Thoracic aorta (tissue), 2 donors: Measurements from ENCODE around the gene U2AF1L4. TPM values are rescaled to one million over a fixed set of nuclear protein-coding genes. Genes with fewer than 3 reads are reported as not detected.
A peak's percentile ranks its signal among the peaks of the same experiment; 100 is the strongest.

Experiments
- ATAC-seq: fragments of 150-250 bp; one replicate; pipeline ENCODE4 v1.8.0; 2017; ENCODE audit warnings: low read depth; ENCODE audit not compliant: insufficient number of reproducible peaks, low FRiP score
- DNase-seq: peaks from one replicate; pipeline ENCODE4 v3.0.0-alpha.2; 2020; ENCODE audit warnings: low spot score
- H3K27ac ChIP-seq, 2 donors: fragments of 200-600 bp; sonication (generic); 1 replicate in 1 of 2; 2 replicates in 1 of 2; pipeline ENCODE4 v1.5.1; 2016; ENCODE audit warnings: mild to moderate bottlenecking in 2 of 2, moderate library complexity in 2 of 2
- H3K27me3 ChIP-seq: fragments of 200-600 bp; sonication (generic); replicated peaks from 2 replicates; pipeline ENCODE4 v1.6.0; 2016; ENCODE audit warnings: mild to moderate bottlenecking; ENCODE audit not compliant: insufficient read depth
- H3K36me3 ChIP-seq: fragments of 200-600 bp; sonication (generic); one replicate; pipeline ENCODE4 v1.5.1; 2016
- H3K4me1 ChIP-seq, 2 donors: fragments of 200-600 bp; sonication (generic); 1 replicate in 1 of 2; 2 replicates in 1 of 2; pipeline versions ENCODE4 v1.5.1 to v1.6.0; 2016; ENCODE audit warnings: low read depth in 2 of 2, mild to moderate bottlenecking in 1 of 2; ENCODE audit not compliant: control insufficient read depth in 1 of 2
- H3K4me3 ChIP-seq: fragments of 200-600 bp; sonication (generic); 2 replicates; pipeline ENCODE4 v1.5.1; 2016; ENCODE audit warnings: mild to moderate bottlenecking
- H3K9me3 ChIP-seq: fragments of 200-600 bp; sonication (generic); 2 replicates; pipeline ENCODE4 v1.5.1; 2016
- total RNA-seq, 2 donors: library from RNA; depleted of rRNA; stranded (reverse); fragments of >200 nt; gene quantifications; one replicate each; pipeline versions ENCODE4 v1.1.0 to v1.2.3, GENCODE V29; 2016
- TF ChIP-seq, protein P1 (sequence below): fragments of 200-600 bp; sonication (generic); IDR thresholded peaks from one replicate; pipeline ENCODE4 v1.5.1; 2019; ENCODE audit warnings: antibody characterized with exemption

Gene U2AF1L4
- total RNA-seq, 2 donors from 2014 or later = 34.4 to 42.6 TPM

DNA sequence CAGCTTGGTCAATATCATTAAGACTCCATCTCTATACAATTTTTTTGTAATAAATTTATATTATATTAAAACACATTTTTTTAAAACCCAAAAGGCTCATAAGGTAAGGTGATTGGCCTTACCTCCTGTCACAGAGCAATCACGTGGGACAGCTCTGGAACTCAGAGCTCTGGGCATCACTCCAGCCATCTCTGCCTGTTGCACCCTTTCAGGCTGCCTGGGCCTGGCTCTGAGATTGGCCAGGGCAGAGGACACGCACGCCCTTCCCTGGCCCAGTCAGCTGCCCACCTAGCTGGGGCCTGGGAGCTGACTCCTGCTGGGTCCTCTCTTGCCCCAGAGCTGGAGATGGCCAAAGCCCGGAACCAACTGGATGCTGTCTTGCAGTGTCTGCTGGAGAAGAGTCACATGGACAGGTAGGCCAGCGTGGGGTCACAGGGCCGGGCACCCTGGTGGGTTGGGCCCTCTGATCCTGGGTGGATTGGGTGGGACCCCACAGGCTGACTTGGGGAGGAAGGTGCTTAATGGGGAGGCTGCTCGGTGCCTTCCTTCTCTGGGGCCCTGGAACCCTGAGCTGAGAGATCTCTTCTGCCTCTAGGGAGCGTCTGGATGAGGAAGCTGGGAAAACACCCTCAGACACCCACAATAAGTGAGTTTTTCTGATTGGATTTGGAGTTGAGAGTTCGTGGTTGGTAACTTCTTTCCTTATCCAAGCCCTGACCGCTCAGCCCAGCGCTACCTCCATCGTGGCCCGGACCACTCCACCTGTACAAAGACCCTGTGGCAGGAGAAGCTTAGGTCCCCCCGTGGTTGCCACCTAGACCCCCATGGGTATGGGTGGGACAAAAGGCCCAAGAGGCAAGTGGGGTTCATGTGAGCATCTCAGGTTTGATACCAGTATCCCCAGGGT is 6.9 kb upstream of the U2AF1L4 start:
- ATAC-seq (no peak), DNase-seq (no peak)
- TF ChIP-seq, protein P1, sequence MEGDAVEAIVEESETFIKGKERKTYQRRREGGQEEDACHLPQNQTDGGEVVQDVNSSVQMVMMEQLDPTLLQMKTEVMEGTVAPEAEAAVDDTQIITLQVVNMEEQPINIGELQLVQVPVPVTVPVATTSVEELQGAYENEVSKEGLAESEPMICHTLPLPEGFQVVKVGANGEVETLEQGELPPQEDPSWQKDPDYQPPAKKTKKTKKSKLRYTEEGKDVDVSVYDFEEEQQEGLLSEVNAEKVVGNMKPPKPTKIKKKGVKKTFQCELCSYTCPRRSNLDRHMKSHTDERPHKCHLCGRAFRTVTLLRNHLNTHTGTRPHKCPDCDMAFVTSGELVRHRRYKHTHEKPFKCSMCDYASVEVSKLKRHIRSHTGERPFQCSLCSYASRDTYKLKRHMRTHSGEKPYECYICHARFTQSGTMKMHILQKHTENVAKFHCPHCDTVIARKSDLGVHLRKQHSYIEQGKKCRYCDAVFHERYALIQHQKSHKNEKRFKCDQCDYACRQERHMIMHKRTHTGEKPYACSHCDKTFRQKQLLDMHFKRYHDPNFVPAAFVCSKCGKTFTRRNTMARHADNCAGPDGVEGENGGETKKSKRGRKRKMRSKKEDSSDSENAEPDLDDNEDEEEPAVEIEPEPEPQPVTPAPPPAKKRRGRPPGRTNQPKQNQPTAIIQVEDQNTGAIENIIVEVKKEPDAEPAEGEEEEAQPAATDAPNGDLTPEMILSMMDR = no peak
- no peak overlapping the region for H3K4me3 ChIP-seq
- peaks cover 21 to 51% of the 10 kb centered on the region in 2 donors for H3K4me1 ChIP-seq
- no peaks in the 10 kb centered on the region for H3K9me3 ChIP-seq
- no peaks in the 10 kb centered on the region for H3K27me3 ChIP-seq
- peaks cover 19% of the 10 kb centered on the region for H3K36me3 ChIP-seq
- no peak overlapping the region for H3K27ac ChIP-seq

DNA sequence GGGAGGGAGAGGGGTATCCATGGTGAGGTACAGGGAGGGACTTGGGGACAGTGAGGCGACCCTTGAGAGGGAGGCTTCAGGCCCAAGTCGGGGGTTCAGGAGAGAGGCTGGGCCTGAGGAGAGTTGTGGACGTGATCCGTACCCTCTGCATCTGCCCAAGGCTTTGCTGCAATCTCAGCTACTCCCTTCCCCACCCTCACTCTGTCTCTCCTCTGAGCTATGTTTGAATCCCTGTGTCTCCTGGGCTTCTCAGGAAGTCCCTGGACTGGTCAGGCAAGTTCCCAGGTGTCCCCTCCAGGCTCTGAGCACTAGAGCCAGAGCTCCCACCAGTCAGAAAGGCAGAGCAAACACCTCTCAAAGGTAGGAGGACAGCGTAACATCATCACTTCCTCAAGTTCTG is 4.9 kb upstream of the U2AF1L4 start:
- no peak overlapping the region for H3K27ac ChIP-seq
- H3K9me3 ChIP-seq = no peaks in the 10 kb centered on the region
- TF ChIP-seq, protein P1 = no peak
- peaks cover 19% of the 10 kb centered on the region for H3K36me3 ChIP-seq
- H3K4me1 ChIP-seq = peaks cover 26 to 45% of the 10 kb centered on the region in 2 donors
- H3K4me3 ChIP-seq = no peak overlapping the region
- DNase-seq = no peak
- no peaks in the 10 kb centered on the region for H3K27me3 ChIP-seq
- no peak for ATAC-seq

GRCh38 chr19:35748106-35749020 is 3.1 kb upstream of the U2AF1L4 start, which contains the start of gene LIN37:
LIN37 (plus strand) TSS chr19:35748576; CDS start chr19:35748725, 149 bp downstream.
- Histone ChIP-seq H3K4me1 (peaks cover 31 to 45% of the 10 kb centered on the region in 2 donors), H3K27ac (peak within 1 kb of the TSS; percentile 71 to 83), H3K36me3 (peaks cover 12% of the 10 kb centered on the region), H3K27me3 (no peaks in the 10 kb centered on the region), H3K9me3 (no peaks in the 10 kb centered on the region), H3K4me3 (peak within 1 kb of the TSS; percentile 97)
- ATAC-seq = peak; percentile 93
- DNase-seq = peak; percentile 99
- TF ChIP-seq, protein P1 = no peak

- Histone ChIP-seq H3K27ac (peak overlapping the region in 1 of 2 donors; percentile 99), H3K27me3 (no peaks in the 10 kb centered on the region), H3K4me1 (peaks cover 31 to 45% of the 10 kb centered on the region in 2 donors), H3K4me3 (peak overlapping the region; percentile 91), H3K36me3 (peaks cover 4% of the 10 kb centered on the region), H3K9me3 (no peaks in the 10 kb centered on the region)
- TF ChIP-seq, protein P1 = no peak
- DNase-seq (no peak), ATAC-seq (no peak)
Measured at GRCh38 chr19:35746531-35746930, 1.3 kb upstream of the U2AF1L4 start.

DNA sequence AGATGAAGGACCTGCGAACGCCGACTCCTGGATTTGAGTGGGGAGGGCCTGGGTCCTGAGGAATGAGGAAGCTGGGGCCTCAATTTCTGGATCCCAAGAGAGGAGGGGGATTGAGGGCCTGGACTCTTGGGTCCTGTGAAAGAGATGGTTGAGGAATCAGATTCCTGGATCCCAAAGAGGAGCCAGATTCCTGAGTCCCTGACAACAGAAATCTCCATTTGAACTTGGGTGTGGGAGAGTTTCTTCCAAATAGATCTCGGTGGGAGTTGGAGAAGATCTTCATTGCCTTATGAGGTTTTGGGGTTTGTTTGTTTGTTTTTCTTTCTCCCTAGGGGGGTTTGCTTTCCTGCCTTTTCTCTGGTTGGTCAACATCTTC is 857 bp upstream of the U2AF1L4 start:
- TF ChIP-seq, protein P1 = no peak
- peak overlapping the region; percentile 99 to 100 for H3K27ac ChIP-seq
- DNase-seq (no peak), ATAC-seq (no peak)
- H3K36me3 ChIP-seq = peaks cover 4% of the 10 kb centered on the region
- H3K9me3 ChIP-seq = no peaks in the 10 kb centered on the region
- peak overlapping the region; percentile 91 for H3K4me3 ChIP-seq
- peaks cover 31 to 46% of the 10 kb centered on the region in 2 donors for H3K4me1 ChIP-seq
- no peaks in the 10 kb centered on the region for H3K27me3 ChIP-seq
